ENCODE results near the gene PUS1. TPM values are rescaled to one million over a fixed set of nuclear protein-coding genes. Genes with fewer than 3 reads are reported as not detected.

The PUS1 gene
- total RNA-seq, 1 experiment from 2014 or later = 117 TPM

DNA sequence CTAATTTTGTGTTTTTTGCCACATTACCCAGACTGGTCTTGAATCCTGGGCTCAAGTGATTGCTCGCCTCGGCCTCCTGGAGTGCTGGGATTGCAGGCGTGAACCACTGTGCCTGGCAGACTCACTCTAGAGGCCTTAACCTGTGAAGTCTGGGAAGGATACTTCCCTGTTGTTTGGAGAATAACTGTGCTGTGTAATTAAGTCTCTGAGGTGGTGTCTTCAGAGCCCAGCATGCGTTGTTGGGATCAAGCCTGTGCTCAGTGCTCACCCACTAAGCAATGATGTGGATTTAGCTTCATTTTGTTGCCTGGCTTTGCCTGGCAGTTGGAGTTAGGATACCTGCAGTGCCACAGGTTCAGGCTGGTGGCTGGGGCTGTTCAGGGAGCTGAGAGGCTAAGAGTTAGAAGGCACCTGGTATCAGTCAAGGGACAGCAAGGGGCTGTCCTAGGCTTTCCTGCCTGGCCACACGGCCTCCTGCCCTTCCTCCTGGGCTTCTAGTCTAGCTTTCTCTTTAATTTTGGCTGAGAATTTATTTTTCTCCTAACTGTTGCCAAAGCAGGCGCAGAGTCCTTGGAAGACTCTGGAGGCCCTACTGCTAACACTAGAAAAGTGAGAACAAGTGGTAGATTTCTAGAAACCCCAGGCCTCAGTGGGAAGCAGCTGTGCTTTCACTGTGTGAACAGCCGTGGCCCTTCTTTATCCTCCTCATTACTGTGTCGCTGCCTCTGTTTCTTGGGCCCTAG, 59.1 kb downstream of the PUS1 start:
- Histone ChIP-seq H3K14ac (ENCODE audit: insufficient read depth, low read length) (no peak overlapping the region), H2BK20ac (ENCODE audit: low read depth, low read length, poor library complexity, severe bottlenecking) (no peak overlapping the region), H3K4ac (ENCODE audit: low read depth, low read length) (no peak overlapping the region), H3K79me2 (ENCODE audit: insufficient read depth, low read length) (no peaks in the 10 kb centered on the region; the same call in 1 of the 2 replicates), H2BK15ac (ENCODE audit: low read depth, low read length) (no peak overlapping the region), H2AFZ (ENCODE audit: low read length) (no peak overlapping the region), H3K18ac (ENCODE audit: insufficient read length, low read depth, low read length) (no peak overlapping the region), H2BK120ac (ENCODE audit: low read depth, low read length, poor library complexity, severe bottlenecking) (no peak overlapping the region), H3K27ac (ENCODE audit: insufficient read length, low read depth, low read length) (no peak overlapping the region), H4K91ac (ENCODE audit: insufficient read length, low read depth, low read length) (peak overlapping the region; percentile 7), H2AK5ac (ENCODE audit: insufficient read length, low read length) (no peak overlapping the region), H3K23me2 (ENCODE audit: insufficient read length, low read depth, low read length, poor library complexity, severe bottlenecking) (no peaks in the 10 kb centered on the region), H2BK5ac (ENCODE audit: insufficient read length, low read length) (no peak overlapping the region), H2BK12ac (ENCODE audit: insufficient read length, low read depth, low read length) (no peak overlapping the region), H4K20me1 (ENCODE audit: control insufficient read depth, insufficient read depth, insufficient read length) (no peaks in the 10 kb centered on the region), H3K4me1 (ENCODE audit: insufficient read depth, low read length) (peaks cover 8% of the 10 kb centered on the region; the same call in 1 of the 2 replicates), H3K23ac (ENCODE audit: insufficient read length, low read depth, low read length) (no peak overlapping the region), H3K9me3 (ENCODE audit: control insufficient read depth, low read depth, low read length) (no peaks in the 10 kb centered on the region), H3K56ac (ENCODE audit: insufficient read length, low read depth, low read length) (no peak overlapping the region), H3K4me2 (ENCODE audit: insufficient read depth, insufficient read length, low read length) (no peak overlapping the region), H3K79me1 (ENCODE audit: insufficient read depth, low read depth, low read length, poor library complexity, severe bottlenecking) (peaks cover 3% of the 10 kb centered on the region), H3K27me3 (ENCODE audit: insufficient read depth, low read length) (no peaks in the 10 kb centered on the region), H3K9ac (ENCODE audit: extremely low read depth, insufficient read length, low read length) (no peak overlapping the region), H4K5ac (ENCODE audit: insufficient read length, low read depth, low read length) (no peak overlapping the region), H4K8ac (replicated peaks; ENCODE audit: insufficient read length, low read depth, low read length) (no peak overlapping the region), H3T11ph (ENCODE audit: low read length) (no peak overlapping the region)
- H3K27me3 Mint-ChIP-seq (ENCODE audit: low read depth) = no peaks in the 10 kb centered on the region
- H3K4me3 Mint-ChIP-seq = no peak overlapping the region
- no peak for DNase-seq
- no peaks in the 10 kb centered on the region for H3K9me3 Mint-ChIP-seq
- WGBS (ENCODE audit: extremely low coverage, insufficient read length, low lambda C conversion rate) = no CpG with 5 or more reads among the region's 8 CpGs
- peak overlapping the region; percentile 82 to 95 (median 84); a peak in 6 of 7 replicates for H3K27ac Mint-ChIP-seq
- peaks cover 49 to 57% of the 10 kb centered on the region in 2 experiments for H3K4me1 Mint-ChIP-seq
- TF ChIP-seq, protein P1, sequence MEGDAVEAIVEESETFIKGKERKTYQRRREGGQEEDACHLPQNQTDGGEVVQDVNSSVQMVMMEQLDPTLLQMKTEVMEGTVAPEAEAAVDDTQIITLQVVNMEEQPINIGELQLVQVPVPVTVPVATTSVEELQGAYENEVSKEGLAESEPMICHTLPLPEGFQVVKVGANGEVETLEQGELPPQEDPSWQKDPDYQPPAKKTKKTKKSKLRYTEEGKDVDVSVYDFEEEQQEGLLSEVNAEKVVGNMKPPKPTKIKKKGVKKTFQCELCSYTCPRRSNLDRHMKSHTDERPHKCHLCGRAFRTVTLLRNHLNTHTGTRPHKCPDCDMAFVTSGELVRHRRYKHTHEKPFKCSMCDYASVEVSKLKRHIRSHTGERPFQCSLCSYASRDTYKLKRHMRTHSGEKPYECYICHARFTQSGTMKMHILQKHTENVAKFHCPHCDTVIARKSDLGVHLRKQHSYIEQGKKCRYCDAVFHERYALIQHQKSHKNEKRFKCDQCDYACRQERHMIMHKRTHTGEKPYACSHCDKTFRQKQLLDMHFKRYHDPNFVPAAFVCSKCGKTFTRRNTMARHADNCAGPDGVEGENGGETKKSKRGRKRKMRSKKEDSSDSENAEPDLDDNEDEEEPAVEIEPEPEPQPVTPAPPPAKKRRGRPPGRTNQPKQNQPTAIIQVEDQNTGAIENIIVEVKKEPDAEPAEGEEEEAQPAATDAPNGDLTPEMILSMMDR (conservative IDR thresholded peaks at IDR 0.05) = no peak
- peaks cover 41 to 77% (median 52%) of the 10 kb centered on the region in 3 experiments for H3K36me3 Mint-ChIP-seq (ENCODE audit: insufficient read depth in 1 of 3, low read depth in 3 of 3)

Measured in H9 (cell line).